Sigmoid colon (tissue), 4 donors: ENCODE data around the gene TMBIM1.

Source experiments
- EP300 ChIP-seq, 4 donors: sonication (generic); formaldehyde crosslinking; IDR thresholded peaks; one replicate each; pipeline ENCODE4 v1.6.1; 2017; ENCODE audit warnings: antibody characterized with exemption in 4 of 4
- POLR2A ChIP-seq, 2 donors: fragments of 450-650 bp; IDR thresholded peaks; one replicate each; pipeline ENCODE4 v1.6.1; 2016; ENCODE audit warnings: antibody characterized with exemption in 2 of 2, mild to moderate bottlenecking in 2 of 2, moderate library complexity in 2 of 2
- POLR2AphosphoS5 ChIP-seq, 4 donors: sonication (generic); formaldehyde crosslinking; IDR thresholded peaks; one replicate each; pipeline ENCODE4 v1.6.1; 2017; ENCODE audit warnings: antibody characterized with exemption in 4 of 4
- TF ChIP-seq, protein P1 (sequence below), 4 experiments: fragments of 450-650 bp in 3 of 4; fragments of 200-600 bp in 1 of 4; IDR thresholded peaks; one replicate each; pipeline ENCODE4 v1.5.1; 2016 to 2019; ENCODE audit warnings: antibody characterized with exemption in 4 of 4, mild to moderate bottlenecking in 3 of 4, moderate library complexity in 2 of 4

DNA sequence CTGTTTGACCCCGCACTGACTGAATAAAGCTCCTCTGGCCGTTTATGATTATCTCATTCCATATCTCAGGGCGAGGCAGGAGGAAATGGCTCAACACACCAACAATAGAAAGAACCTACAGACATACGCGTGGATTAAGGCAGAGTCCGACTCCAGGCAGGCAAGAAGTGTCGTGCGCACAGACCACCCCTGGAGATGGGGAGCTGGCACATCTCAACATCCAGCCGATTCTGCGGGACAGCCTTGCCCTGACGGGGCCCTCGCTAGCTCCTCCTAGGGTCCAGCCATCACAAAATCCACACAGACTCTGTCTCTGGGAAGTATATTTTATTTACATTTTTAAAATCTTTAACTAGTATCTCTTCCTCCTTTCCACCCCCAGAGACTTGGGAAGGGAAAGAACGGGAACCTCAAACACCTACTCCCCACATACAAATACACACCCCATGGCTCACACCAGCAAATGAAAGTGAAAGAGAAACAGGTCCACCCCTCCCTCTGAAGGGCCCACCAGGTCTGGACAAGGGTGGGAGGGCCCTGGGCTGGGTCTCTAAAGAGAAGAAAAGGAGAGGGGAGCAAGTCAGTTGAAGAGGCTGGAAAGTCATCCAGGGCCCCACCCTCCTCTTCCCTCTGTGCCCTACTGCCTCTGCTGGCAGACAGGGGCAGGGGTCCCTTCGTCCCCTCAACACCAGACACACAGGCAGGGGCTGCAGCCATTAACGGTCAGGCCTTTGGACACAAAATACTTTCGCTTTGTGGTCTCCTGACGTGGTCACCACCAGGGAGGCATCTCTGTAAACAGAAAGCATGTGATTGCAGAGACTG is 28.3 kb downstream of the TMBIM1 start:
- TF ChIP-seq, protein P1, sequence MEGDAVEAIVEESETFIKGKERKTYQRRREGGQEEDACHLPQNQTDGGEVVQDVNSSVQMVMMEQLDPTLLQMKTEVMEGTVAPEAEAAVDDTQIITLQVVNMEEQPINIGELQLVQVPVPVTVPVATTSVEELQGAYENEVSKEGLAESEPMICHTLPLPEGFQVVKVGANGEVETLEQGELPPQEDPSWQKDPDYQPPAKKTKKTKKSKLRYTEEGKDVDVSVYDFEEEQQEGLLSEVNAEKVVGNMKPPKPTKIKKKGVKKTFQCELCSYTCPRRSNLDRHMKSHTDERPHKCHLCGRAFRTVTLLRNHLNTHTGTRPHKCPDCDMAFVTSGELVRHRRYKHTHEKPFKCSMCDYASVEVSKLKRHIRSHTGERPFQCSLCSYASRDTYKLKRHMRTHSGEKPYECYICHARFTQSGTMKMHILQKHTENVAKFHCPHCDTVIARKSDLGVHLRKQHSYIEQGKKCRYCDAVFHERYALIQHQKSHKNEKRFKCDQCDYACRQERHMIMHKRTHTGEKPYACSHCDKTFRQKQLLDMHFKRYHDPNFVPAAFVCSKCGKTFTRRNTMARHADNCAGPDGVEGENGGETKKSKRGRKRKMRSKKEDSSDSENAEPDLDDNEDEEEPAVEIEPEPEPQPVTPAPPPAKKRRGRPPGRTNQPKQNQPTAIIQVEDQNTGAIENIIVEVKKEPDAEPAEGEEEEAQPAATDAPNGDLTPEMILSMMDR (IDR thresholded peaks at IDR 0.05): no peak
- TF ChIP-seq EP300 (IDR thresholded peaks at IDR 0.05): no peak
- no peak for TF ChIP-seq POLR2A (IDR thresholded peaks at IDR 0.05)
- no peak for TF ChIP-seq POLR2AphosphoS5 (IDR thresholded peaks at IDR 0.05)
